Measurements from ENCODE around the gene SPO11. TPM values are rescaled to one million over a fixed set of nuclear protein-coding genes. Genes with fewer than 3 reads are reported as not detected.

The SPO11 gene
- total and polyA plus RNA-seq, 2 of the 13 experiments (the other 11 are each of a cell fraction or from before 2014, with no cell fraction given): not detected

DNA sequence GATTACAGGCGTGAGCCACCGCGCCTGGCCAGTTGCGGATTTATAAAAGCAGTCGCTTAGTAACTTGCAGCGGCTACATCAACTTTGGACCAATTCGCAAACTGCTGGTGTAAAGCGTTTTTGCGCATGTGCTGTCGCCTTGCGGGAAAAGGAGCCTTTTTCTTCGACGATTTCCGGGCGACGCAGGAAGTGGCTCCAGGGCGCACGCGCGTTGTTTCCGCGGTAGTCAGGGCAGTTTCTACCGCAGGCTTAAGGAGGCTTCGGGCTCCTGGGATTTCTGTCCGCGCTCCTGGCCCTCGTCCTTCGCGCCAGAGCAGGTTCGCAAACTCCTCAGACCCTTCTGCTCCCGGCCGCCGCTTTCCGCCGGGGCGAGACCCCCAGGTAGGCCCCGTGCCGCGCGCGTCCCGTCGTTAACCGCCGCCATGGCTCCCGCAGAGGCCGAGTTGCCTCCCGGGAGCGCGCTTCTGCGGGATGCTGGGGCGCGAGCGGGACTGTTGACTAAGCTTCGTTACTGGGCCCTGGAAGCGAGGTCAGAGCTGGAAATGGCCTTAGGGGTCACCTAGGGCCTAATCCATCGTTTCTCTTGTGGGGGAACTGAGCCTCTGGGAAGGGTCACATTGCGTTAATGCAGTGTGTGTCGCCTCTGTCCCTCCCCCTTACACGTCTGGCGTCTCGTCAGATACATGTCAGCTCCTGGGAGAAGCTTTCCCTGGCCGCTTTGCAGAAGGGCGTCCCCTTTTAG, 21.6 kb downstream of the SPO11 start, which contains the start of gene RAE1 (continued):
- TF ChIP-seq, protein P1, sequence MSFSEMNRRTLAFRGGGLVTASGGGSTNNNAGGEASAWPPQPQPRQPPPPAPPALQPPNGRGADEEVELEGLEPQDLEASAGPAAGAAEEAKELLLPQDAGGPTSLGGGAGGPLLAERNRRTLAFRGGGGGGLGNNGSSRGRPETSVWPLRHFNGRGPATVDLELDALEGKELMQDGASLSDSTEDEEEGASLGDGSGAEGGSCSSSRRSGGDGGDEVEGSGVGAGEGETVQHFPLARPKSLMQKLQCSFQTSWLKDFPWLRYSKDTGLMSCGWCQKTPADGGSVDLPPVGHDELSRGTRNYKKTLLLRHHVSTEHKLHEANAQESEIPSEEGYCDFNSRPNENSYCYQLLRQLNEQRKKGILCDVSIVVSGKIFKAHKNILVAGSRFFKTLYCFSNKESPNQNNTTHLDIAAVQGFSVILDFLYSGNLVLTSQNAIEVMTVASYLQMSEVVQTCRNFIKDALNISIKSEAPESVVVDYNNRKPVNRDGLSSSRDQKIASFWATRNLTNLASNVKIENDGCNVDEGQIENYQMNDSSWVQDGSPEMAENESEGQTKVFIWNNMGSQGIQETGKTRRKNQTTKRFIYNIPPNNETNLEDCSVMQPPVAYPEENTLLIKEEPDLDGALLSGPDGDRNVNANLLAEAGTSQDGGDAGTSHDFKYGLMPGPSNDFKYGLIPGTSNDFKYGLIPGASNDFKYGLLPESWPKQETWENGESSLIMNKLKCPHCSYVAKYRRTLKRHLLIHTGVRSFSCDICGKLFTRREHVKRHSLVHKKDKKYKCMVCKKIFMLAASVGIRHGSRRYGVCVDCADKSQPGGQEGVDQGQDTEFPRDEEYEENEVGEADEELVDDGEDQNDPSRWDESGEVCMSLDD (CRISPR knock-in tag; IDR thresholded peaks at IDR 0.05; ENCODE audit: borderline replicate concordance): peak; percentile 41; the same call in 1 of the 2 replicates
- TF ChIP-seq, protein P2, sequence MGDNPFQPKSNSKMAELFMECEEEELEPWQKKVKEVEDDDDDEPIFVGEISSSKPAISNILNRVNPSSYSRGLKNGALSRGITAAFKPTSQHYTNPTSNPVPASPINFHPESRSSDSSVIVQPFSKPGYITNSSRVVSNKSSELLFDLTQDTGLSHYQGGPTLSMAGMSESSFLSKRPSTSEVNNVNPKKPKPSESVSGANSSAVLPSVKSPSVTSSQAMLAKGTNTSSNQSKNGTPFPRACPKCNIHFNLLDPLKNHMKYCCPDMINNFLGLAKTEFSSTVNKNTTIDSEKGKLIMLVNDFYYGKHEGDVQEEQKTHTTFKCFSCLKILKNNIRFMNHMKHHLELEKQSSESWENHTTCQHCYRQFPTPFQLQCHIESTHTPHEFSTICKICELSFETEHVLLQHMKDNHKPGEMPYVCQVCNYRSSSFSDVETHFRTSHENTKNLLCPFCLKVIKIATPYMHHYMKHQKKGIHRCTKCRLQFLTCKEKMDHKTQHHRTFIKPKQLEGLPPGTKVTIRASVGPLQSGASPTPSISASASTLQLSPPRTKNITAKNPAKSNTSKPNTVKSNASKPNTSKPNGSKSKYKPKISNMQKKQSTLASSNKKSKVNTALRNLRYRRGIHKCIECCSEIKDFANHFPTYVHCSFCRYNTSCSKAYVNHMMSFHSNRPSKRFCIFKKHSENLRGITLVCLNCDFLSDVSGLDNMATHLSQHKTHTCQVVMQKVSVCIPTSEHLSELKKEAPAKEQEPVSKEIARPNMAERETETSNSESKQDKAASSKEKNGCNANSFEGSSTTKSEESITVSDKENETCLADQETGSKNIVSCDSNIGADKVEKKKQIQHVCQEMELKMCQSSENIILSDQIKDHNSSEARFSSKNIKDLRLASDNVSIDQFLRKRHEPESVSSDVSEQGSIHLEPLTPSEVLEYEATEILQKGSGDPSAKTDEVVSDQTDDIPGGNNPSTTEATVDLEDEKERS (CRISPR knock-in tag; IDR thresholded peaks at IDR 0.05): peak; percentile 94
- TF ChIP-seq ZNF34 (CRISPR knock-in tag; IDR thresholded peaks at IDR 0.05; ENCODE audit: borderline replicate concordance) (peak; percentile 84; the same call in 1 of the 2 replicates), ZNF207 (IDR thresholded peaks at IDR 0.05; ENCODE audit: borderline replicate concordance) (no peak), ZEB1 (IDR thresholded peaks at IDR 0.05; ENCODE audit: insufficient replicate concordance, low read depth) (no peak), RFX1 (IDR thresholded peaks at IDR 0.05) (peak; percentile 58; the same call in 1 of the 2 replicates), ZNF674 (CRISPR knock-in tag; IDR thresholded peaks at IDR 0.05; ENCODE audit: low read depth) (no peak), FOXP1 (IDR thresholded peaks at IDR 0.05) (no peak), FOXP1 (CRISPR knock-in tag; IDR thresholded peaks at IDR 0.05) (no peak), ZNF10 (CRISPR knock-in tag; IDR thresholded peaks at IDR 0.05; ENCODE audit: borderline replicate concordance, low read depth) (no peak), ONECUT2 (CRISPR knock-in tag; IDR thresholded peaks at IDR 0.05) (0 out of 2 replicates have a peak, but pooled peaks have one; percentile 12), TOPORS (CRISPR knock-in tag; IDR thresholded peaks at IDR 0.05) (peak; percentile 75), ETV5 (CRISPR knock-in tag; IDR thresholded peaks at IDR 0.05; ENCODE audit: borderline replicate concordance) (peak; percentile 59), SALL1 (CRISPR knock-in tag; IDR thresholded peaks at IDR 0.05) (peak; percentile 93), PRPF4 (IDR thresholded peaks at IDR 0.05; ENCODE audit: low read depth, low read length, poor library complexity, severe bottlenecking) (no peak)
- TF ChIP-seq, protein P3, sequence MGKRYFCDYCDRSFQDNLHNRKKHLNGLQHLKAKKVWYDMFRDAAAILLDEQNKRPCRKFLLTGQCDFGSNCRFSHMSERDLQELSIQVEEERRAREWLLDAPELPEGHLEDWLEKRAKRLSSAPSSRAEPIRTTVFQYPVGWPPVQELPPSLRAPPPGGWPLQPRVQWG (CRISPR knock-in tag; IDR thresholded peaks at IDR 0.05; ENCODE audit: borderline replicate concordance, low read depth): no peak
- TF ChIP-seq, protein P4, sequence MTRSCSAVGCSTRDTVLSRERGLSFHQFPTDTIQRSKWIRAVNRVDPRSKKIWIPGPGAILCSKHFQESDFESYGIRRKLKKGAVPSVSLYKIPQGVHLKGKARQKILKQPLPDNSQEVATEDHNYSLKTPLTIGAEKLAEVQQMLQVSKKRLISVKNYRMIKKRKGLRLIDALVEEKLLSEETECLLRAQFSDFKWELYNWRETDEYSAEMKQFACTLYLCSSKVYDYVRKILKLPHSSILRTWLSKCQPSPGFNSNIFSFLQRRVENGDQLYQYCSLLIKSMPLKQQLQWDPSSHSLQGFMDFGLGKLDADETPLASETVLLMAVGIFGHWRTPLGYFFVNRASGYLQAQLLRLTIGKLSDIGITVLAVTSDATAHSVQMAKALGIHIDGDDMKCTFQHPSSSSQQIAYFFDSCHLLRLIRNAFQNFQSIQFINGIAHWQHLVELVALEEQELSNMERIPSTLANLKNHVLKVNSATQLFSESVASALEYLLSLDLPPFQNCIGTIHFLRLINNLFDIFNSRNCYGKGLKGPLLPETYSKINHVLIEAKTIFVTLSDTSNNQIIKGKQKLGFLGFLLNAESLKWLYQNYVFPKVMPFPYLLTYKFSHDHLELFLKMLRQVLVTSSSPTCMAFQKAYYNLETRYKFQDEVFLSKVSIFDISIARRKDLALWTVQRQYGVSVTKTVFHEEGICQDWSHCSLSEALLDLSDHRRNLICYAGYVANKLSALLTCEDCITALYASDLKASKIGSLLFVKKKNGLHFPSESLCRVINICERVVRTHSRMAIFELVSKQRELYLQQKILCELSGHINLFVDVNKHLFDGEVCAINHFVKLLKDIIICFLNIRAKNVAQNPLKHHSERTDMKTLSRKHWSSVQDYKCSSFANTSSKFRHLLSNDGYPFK (CRISPR knock-in tag; IDR thresholded peaks at IDR 0.05; ENCODE audit: borderline replicate concordance): peak; percentile 99
- TF ChIP-seq, protein P5, sequence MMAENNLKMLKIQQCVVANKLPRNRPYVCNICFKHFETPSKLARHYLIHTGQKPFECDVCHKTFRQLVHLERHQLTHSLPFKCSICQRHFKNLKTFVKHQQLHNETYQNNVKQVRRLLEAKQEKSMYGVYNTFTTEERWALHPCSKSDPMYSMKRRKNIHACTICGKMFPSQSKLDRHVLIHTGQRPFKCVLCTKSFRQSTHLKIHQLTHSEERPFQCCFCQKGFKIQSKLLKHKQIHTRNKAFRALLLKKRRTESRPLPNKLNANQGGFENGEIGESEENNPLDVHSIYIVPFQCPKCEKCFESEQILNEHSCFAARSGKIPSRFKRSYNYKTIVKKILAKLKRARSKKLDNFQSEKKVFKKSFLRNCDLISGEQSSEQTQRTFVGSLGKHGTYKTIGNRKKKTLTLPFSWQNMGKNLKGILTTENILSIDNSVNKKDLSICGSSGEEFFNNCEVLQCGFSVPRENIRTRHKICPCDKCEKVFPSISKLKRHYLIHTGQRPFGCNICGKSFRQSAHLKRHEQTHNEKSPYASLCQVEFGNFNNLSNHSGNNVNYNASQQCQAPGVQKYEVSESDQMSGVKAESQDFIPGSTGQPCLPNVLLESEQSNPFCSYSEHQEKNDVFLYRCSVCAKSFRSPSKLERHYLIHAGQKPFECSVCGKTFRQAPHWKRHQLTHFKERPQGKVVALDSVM (CRISPR knock-in tag; IDR thresholded peaks at IDR 0.05): no peak
